GDM1 (cell line): ENCODE measurements around the gene KIF3A.

ENCODE experiments used
- DNase-seq: peaks from one replicate; lab custom pipeline; 2025; lab: John Stamatoyannopoulos, UW

Gene KIF3A

DNA sequence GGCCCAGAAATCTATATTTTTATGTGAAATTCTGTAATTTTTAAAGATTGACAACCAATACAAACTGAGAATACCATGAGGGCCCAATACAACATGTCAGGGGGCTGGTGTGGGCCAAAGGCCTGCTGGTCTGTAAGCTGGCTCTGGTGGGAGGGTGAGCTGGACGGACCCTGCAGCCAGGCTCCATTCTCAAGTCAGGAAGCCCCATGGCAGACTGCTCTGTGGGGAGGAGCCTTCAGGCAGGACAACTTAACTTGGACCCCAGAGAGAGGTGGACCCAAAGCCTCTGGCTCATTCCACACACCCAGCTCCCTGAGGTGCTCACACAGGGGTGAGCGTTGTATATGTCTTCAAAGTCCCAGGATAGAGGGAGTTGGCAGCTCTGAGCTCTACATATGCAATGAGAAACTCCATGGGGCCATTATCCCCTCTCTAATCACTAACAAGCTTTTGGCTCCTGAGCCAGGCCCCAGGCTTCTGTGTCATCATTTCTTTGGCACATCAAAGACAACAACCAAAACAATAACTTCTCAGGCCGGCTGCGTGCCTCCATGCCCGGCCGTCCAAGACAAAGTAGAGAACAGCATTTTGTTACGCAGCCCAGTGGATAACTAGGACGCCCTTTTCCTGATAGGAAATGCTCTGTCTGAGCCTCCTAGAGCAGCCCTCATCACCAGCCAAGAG lies 33.3 kb upstream of the KIF3A start:
- DNase-seq, result no peak

- no peak for DNase-seq
These were observed 31.1 kb upstream of the KIF3A start for GRCh38 chr5:132768485-132768868.

DNA sequence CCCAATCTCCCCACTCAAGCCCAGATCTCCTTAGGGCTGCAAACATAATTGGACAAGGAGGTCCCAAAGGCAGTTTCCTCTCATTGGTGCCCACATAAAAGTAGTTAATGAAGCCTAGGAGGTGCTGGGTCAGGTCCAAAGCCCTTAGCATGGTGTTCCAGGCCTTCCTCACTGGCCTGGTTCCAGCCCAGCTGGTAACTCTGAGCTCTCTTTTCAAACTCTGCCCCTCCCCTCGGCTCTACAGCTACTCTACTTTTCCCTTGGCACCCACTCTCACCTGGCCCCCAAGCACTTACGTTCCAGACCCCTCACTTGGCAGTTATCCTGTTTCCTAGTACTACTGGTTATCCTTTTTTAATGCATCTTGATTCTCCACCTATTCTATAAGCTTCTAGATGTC lies 29.8 kb upstream of the KIF3A start:
- no peak for DNase-seq

DNA sequence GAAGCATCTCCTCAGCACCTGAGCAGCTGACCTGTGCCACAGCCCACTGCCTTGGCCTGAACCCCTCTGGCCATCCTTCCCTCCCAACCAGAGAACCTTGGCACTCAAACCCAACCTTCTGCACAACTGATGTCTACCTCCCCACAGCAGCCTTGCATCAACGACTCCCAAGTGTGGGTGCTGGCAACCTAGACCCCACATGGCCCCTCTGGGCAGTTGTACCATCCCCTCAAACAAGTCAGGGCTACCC lies 29.4 kb upstream of the KIF3A start:
- no peak for DNase-seq

DNA sequence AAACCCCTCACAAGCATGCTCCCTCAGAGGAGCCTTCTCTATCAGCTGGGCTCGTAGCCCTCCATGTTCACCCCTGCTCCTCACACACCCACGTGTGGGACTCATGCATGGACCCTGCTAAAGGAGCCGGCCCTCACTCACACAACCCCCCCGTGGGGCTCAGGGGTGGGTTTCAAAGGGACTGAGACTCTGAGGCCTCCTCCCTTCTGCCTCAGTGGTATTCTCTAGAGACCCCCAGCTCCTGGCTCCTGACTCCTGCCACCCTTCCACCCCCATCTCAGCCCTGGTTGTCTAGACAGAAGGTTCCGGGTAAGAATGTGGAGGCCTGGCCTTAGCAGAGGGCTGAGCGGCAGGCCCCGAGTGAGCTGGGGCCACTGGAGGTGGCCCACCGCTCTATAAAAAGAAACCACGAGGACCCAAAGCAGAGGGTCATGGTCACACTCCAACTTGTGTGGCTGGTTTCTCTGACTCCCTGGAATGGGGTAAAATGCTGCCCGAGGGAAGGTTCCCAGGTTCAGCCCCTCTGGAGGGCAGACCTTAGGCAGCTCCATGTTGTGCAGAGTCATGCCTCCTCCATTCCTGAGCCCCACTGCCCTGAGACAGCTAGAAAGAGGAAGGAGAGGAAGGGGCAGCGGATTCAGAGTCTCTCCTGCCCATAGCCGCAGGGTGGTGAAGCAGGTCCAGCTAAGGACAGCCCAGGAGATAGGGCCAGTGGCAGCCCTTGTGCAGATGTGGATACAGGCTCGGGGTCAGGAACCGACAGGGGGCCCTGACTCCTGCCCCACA lies 28.9 kb upstream of the KIF3A start:
- DNase-seq, result no peak

- no peak for DNase-seq
These were observed 28.1 kb upstream of the KIF3A start for GRCh38 chr5:132765311-132766019.

DNA sequence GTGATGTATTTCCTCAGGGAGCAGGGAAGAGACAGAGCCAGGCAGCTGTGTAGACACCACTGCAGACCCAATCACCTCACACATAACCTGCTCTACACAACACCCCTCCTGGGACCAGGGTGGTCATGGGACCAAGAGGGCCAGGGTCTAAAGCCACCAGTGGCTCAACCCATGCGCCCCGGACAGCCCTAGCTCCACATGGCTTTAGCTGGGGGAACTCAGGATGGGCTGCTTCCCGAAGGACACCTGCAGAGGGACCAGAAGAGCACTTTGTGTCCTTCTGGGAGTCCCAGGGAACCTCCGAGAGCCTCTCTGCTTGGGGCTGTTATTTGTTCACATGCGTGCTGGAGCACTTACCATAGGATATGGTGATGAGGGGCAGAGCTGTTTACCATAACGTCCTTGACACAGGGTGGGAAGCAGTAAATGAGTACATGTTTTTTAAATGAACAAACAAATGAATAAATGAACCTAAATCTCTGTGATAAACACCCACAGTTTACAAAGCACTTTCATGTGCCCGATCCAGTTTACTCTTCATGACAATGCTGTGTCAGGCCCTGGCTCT lies 27.4 kb upstream of the KIF3A start:
- no peak for DNase-seq

DNA sequence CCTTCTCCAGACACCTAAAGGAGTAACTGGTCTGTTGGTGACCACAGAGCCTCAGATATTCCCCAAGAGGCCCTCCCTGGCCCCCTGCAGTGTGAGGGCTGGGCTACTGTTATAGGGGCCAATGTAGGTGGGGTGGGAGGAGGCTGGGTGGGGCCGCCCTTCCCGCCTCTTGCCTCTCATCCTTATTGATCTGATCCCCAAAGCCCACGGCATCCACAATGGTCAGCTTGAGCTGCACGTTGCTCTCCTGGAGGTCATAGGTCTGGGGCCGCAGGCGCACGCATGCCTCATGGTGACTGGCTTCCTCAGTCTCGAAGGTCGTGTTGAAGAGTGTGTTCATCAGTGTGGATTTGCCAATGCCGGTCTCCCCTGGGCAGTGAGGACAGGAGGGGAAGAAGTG lies 26.7 kb upstream of the KIF3A start:
- no peak for DNase-seq

DNA sequence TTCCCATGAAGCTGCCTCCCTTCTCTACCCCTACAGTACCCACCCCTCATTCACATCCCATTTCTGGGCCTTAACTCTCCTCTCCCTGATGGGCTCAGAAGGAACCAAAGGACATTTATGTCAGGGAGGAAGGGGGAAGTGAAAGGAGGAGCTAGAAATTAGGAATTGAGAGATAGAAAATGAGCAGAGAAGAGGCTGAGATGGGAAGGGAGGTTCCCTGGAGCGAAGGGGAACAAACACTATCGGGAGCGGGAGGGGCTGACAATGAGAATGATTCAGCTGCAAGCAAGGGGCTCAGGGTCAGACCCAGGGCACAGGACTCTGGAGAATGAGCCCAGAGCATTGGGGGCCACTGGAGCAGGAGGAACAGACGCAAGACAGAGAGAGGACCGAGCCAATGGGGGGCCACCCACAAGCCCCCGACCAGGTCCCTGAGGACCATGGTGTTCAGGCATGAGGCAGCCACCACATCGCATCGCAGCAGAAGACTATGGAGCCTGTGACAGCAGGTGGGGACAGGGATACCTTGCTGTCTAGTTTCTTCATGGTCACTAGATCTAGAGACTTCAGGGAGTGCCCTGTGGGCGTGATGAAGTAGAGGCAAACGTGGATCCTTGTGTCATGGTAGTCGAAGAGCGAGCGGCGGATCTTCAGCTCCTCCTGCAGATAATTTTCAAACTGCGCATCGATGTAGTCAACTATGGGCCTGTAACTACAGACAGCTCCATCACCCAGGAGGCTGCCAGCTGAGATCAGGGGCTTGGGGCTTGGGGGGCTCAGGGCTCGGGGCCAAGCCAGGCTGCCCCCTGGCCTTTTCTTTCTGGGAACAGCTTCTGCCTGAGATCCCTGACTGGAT lies 26.1 kb upstream of the KIF3A start:
- no peak for DNase-seq

DNA sequence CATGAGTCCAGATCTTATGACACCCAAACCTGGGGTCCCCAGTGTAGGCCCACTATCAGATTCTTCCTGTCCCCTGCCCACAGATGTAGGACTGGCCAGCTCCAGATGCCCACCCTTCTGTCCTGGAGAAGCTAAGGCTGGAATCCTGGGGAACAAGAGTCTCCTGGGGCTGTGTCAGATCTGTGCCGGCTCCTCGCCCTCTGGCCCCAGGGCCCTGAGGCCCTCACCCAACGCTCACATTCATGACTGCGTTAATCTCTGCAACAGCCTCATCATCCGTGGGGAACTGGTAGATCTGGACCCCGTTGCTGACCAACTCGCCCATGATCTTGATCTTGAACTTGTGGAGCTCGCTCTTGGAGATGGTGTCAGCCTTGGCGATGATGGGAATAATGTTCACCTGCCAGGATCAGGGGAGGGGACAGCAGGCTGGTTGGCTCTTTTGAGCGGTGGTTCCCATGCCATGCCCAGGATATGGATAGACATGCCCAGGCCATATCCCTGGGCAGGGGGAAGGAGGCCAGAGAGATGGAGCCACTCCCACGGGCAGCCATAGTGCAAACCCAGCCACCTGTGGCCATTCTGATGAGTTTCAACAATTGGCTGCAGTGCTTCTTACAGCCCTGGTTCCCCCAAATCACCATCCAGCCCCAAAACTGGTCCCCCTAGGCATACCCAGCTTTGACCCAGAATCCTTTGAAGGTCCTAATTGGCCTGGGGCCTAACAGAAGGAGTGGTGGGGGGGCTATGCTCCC lies 25.1 kb upstream of the KIF3A start:
- no peak for DNase-seq

DNA sequence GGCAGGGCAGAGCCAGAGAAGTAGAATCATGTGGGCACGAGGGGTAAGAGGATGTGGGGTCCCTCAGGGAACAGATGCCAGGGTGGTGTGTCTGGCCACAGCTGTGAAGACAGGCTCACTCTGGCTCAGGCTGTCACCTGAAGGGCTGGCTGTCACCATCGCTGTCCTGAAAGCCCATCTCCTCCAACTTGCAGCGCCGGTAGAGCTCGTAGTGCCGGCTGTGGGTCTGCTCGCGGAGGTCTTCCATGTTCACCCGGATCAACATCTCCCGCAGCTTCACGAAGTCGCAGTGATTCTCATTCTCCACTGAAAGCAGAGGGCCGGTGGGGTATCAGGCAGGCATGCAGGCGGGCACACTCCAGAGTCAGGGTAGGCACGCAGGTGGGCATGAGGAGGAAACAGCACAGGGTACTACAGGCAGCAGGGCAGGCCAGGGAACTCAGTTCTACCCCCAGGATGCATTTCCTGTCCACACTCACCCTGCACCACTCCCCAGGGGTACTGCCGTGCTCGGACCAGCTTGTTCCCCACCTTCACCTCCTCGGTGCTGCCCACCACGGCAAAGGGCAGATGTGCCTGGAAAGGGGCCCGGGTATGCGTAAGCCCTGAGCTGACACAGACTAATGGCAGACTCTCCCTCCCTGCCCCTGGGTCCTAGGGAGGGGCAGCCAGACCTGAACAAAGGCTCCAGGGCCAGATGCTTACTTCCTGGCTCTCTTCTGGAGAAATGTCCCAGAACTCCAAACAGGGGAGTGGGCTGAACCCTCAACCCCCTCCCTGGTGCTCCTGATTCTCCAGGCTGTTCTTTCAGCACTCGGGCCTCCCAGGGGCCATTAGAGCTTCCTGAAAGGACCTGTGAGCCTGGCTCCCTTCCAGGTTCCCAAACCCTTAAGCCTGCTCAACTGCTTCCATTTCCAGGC lies 24.2 kb upstream of the KIF3A start:
- DNase-seq, result no peak

DNA sequence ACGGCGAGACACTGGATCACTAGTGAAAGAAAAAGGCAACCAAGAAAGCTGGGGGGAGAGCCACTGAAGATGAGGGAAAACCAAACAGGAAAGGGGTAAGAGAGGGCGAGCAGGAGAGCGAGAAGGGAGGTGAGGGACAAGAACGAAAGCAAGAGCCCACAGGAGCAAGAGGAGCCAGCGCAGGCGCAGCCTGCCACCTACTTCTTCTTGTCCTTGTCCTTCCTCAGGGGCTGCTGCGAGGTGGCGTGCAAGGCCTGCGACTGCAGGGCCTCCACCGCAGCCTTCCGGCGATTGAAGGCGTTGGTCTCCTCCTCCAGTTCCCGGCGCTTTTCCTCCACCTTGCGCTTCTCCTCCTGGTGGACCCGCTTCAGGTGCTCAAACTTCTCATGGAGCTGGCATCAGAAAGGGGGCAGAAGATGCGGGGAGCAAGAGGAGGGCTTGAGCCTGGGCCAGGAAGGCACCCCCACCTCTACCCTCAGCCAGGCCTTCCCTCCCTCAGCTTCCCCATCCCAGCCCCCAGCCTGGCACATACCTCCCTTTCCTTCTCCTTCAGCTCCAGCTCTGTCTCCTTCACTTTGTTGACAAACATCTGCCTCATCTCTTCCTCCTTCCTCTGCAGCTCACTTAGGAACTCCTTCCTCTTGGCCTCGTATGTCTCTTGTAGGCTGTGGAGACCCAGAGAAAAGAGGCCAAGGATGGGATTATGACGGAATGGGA lies 23.4 kb upstream of the KIF3A start:
- DNase-seq, result no peak

DNA sequence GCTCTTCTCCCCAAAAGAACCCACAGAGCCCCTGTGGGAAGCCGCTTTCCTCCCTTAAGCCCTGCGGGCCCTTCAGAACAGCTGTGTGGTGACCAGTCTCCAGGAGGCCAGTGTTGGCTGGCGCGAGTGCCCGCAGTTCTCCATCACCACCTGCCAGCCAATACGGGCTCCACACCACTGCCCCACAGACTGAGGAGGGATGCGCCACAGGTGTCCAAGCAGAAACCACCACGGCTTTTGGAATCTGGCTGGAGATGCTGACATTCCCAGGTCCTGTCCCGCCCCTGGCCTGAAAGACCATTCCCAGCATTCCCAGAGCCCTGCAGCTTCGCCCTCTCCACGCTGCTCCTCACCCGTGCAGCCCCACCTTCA lies 22.7 kb upstream of the KIF3A start:
- DNase-seq, result no peak

DNA sequence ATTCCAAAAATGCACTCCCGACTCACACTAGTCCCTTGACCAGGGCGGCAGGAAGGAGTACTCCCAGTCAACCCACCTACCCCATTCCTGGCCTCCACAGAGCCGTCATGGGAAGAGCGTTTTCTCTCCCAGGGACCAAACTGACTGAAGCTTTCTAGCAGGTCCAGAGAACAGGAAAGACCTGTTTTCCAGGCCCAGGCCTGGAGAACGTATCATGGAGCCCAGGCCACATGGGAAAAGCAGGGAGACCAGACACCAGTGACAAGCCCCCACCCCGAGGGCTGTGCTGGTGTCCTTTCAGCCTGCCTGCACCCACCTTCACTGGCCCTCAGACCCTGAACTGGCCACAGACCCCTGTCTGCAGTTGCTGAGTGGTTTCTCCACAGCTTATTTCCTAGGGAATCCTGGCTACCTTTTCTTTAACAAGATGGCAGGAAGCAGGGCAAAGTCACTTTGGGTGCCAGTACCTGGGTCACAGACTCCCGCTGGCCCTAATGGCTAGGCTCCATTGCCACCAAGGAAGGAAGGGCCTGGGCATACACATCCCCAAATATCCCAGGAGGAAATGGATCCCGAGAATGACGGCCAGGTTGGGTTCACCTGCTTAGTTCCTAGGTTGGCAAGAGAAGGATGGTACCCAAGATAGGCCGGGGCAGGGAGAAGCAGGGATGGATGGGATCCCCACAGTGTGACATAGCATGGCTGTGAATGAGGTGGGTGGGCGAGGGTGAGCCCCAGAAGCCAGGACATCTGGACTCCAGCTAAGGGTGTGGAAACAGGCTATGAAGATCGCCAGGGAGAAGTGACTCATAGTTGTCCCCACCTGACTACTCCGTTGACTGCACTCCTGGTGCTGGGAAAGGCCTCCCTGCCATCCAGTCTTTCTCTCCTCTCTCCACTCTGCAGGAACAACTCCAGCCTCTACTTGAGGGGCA lies 22.0 kb upstream of the KIF3A start:
- DNase-seq, result no peak

DNA sequence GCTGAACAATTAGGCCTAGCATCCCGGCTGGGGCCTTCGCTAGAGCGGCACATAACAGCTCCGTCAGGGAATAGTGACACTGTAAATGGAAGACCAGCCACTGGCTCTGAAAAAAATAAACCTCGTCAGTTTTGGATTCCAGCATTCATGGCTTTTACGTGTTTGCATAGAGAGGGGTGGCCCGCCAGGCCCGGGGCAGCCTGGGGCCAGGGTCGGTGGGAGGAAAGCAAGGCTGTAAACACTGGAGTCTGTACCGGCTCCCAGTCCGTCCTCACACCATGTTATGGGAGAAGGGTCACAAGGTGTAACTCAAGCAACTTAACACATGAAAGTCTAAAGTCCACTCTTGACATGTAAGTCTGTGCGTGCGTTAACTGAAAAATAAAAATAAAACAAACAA lies 21.1 kb upstream of the KIF3A start:
- DNase-seq, result no peak

DNA sequence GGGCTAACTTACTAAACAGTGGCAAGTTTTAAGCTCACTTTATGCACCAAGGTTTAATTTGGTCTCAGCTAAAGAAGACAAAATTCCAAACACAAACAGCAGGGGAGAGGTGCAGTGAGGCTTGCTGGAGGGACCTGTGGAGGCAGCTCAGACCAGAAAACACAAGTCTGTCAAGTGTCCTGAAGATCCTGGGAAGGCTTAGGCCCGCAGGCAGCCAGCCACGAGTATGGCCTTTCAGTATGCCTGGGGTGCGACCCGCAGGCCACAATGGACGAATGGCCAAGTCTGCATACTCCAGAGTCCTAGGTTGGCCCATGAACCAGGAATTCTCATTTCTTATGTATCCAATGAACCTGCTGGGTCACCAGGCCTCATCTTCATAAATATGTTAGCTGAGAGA lies 19.2 kb upstream of the KIF3A start:
- no peak for DNase-seq

GRCh38 chr5:132754947-132755346 lies 17.6 kb upstream of the KIF3A start:
- no peak for DNase-seq

- no peak for DNase-seq
These were observed 16.8 kb upstream of the KIF3A start for GRCh38 chr5:132754111-132754510.
